Liver (tissue), 9 donors: ENCODE results near the gene FOXO6. TPM values are rescaled to one million over a fixed set of nuclear protein-coding genes. Genes with fewer than 3 reads are reported as not detected.

Source experiments
- DNase-seq: peaks from one replicate; pipeline ENCODE4 v3.0.0-alpha.2; 2017; ENCODE audit warnings: low spot score
- H3K27ac ChIP-seq, 2 donors: one replicate each; pipeline ENCODE4 v1.7.0; 2013; ENCODE audit warnings: inconsistent platforms in 2 of 2, low read length in 2 of 2, control low read depth in 1 of 2, low read depth in 1 of 2, mild to moderate bottlenecking in 1 of 2
- H3K27me3 ChIP-seq, 4 donors: one replicate each; pipeline versions ENCODE4 v1.6.1 to v1.7.0; 2013; ENCODE audit warnings: low read length in 3 of 4, inconsistent platforms in 1 of 4, mild to moderate bottlenecking in 1 of 4, moderate library complexity in 1 of 4; ENCODE audit not compliant: control insufficient read depth in 4 of 4, insufficient read depth in 4 of 4
- H3K36me3 ChIP-seq, 4 donors: one replicate each; pipeline versions ENCODE4 v1.6.1 to v1.7.0; 2013; ENCODE audit warnings: low read length in 3 of 4, mild to moderate bottlenecking in 3 of 4, low read depth in 1 of 4, moderate library complexity in 1 of 4; ENCODE audit not compliant: control insufficient read depth in 4 of 4, insufficient read depth in 3 of 4
- H3K4me1 ChIP-seq, 4 donors: one replicate each; pipeline versions ENCODE4 v1.6.1 to v1.7.0; 2013; ENCODE audit warnings: low read length in 3 of 4, mild to moderate bottlenecking in 3 of 4, moderate library complexity in 1 of 4; ENCODE audit not compliant: control insufficient read depth in 4 of 4, insufficient read depth in 4 of 4
- H3K4me3 ChIP-seq, 3 donors: one replicate each; pipeline versions ENCODE4 v1.6.1 to v1.7.0; 2013; ENCODE audit warnings: low read length in 3 of 3, control low read depth in 1 of 3, low read depth in 1 of 3, mild to moderate bottlenecking in 1 of 3
- H3K9ac ChIP-seq, 2 donors: one replicate each; pipeline ENCODE4 v1.7.0; 2013; ENCODE audit warnings: low read length in 2 of 2, mild to moderate bottlenecking in 2 of 2, moderate library complexity in 2 of 2, control low read depth in 1 of 2, low read depth in 1 of 2
- H3K9me3 ChIP-seq, 4 donors: one replicate each; pipeline versions ENCODE4 v1.6.1 to v1.7.0; 2013; ENCODE audit warnings: low read length in 3 of 4; ENCODE audit not compliant: control insufficient read depth in 4 of 4
- CTCF ChIP-seq: fragments of 150-350 bp; IDR thresholded peaks from 2 replicates; pipeline ENCODE4 v1.5.1; 2017; ENCODE audit warnings: improper control_type of control experiment, low read depth, low read length; ENCODE audit not compliant: missing input control
- FOXA1 ChIP-seq: IDR thresholded peaks from 2 replicates; pipeline ENCODE4 v1.6.1; 2016; ENCODE audit warnings: antibody characterized with exemption
- FOXA2 ChIP-seq: IDR thresholded peaks from 2 replicates; pipeline ENCODE4 v1.6.1; 2016; ENCODE audit warnings: antibody characterized with exemption
- GABPA ChIP-seq, 2 donors: IDR thresholded peaks in 1 of 2; conservative IDR thresholded peaks in 1 of 2; 2 replicates each; pipeline ENCODE4 v1.6.1; 2016; ENCODE audit warnings: antibody characterized with exemption in 2 of 2, mild to moderate bottlenecking in 1 of 2, moderate library complexity in 1 of 2
- HNF4A ChIP-seq, 2 donors: conservative IDR thresholded peaks; 2 replicates each; pipeline ENCODE4 v1.6.1; 2016; ENCODE audit warnings: antibody characterized with exemption in 2 of 2, mild to moderate bottlenecking in 2 of 2
- HNF4G ChIP-seq: IDR thresholded peaks from 2 replicates; pipeline ENCODE4 v1.6.1; 2016; ENCODE audit warnings: antibody characterized with exemption
- JUND ChIP-seq, 2 donors: IDR thresholded peaks; 2 replicates each; pipeline ENCODE4 v1.6.1; 2016; ENCODE audit warnings: antibody characterized with exemption in 2 of 2
- MAX ChIP-seq: IDR thresholded peaks from 2 replicates; pipeline ENCODE4 v1.6.1; 2016; ENCODE audit warnings: antibody characterized with exemption
- NR2F2 ChIP-seq: IDR thresholded peaks from 2 replicates; pipeline ENCODE4 v1.6.1; 2016; ENCODE audit warnings: antibody characterized with exemption
- RXRA ChIP-seq, 2 donors: IDR thresholded peaks; 2 replicates each; pipeline ENCODE4 v1.6.1; 2017 to 2018; ENCODE audit warnings: antibody characterized with exemption in 2 of 2, mild to moderate bottlenecking in 1 of 2
- SP1 ChIP-seq: IDR thresholded peaks from 2 replicates; pipeline ENCODE4 v1.6.1; 2018; ENCODE audit warnings: antibody characterized with exemption, mild to moderate bottlenecking
- TAF1 ChIP-seq: conservative IDR thresholded peaks from 2 replicates; pipeline ENCODE4 v1.6.1; 2016; ENCODE audit warnings: antibody characterized with exemption, mild to moderate bottlenecking
- ZBTB33 ChIP-seq: IDR thresholded peaks from 2 replicates; pipeline ENCODE4 v1.6.1; 2016; ENCODE audit warnings: antibody characterized with exemption
- WGBS: extraction: QIAGEN DNeasy Blood & Tissue Kit; methylation state at CpG from one replicate; pipeline ENCODE4 v1.1.7; 2013; 5-methylcytosine and 5-hydroxymethylcytosine counted together
- polyA plus RNA-seq, 2 donors: library from polyadenylated mRNA; stranded (reverse) in 1 of 2; unstranded in 1 of 2; fragments of 200-250 nt in 1 of 2; fragments of >200 nt in 1 of 2; fragmentation: Nextera tagmentation in 1 of 2; extraction: Ambion mirVana in 1 of 2; gene quantifications; one replicate each; pipeline versions ENCODE4 v1.2.1 to v1.2.3, GENCODE V29; 2013 to 2015
- total RNA-seq, 2 donors: library from RNA; depleted of rRNA; stranded (reverse); fragments of >200 nt; gene quantifications; one replicate each; pipeline ENCODE4 v1.2.3, GENCODE V29; 2014
- donor health status: healthy.
- donor health status: healthy.
- donor health status: healthy.
- donor health status: healthy.
- donor health status: healthy.

FOXO6 gene
- total and polyA plus RNA-seq, 4 donors, result 0.02 to 0.09 (median 0.08) TPM; not detected in 1

- Histone ChIP-seq H3K27me3 (peaks cover 0 to 10% (median 2%) of the 10 kb centered on the region in 4 donors), H3K27ac (no peak overlapping the region), H3K4me1 (peaks cover 8 to 18% (median 10%) of the 10 kb centered on the region in 4 donors), H3K36me3 (no peaks in the 10 kb centered on the region), H3K9ac (no peak overlapping the region), H3K4me3 (peak overlapping the region in 1 of 3 donors; percentile 4), H3K9me3 (no peaks in the 10 kb centered on the region)
- DNase-seq, result no peak
- 53% methylated on average over 12 of the region's 12 CpGs for WGBS
- no peak for TF ChIP-seq JUND (IDR thresholded peaks at IDR 0.05)
- no peak for TF ChIP-seq GABPA (IDR thresholded peaks at IDR 0.05 in 1 of 2, conservative IDR thresholded peaks at IDR 0.05 in 1 of 2)
- TF ChIP-seq HNF4G, result no peak
- no peak for TF ChIP-seq HNF4A (conservative IDR thresholded peaks at IDR 0.05)
- no peak for TF ChIP-seq NR2F2
- no peak for TF ChIP-seq FOXA1
- TF ChIP-seq MAX, result no peak
Observed at GRCh38 chr1:41360074-41360785, 1.0 kb upstream of the FOXO6 start.

- H3K9ac ChIP-seq, result no peak overlapping the region
- under 1% methylated on average over 113 of the region's 113 CpGs for WGBS
- DNase-seq, result no peak
- no peaks in the 10 kb centered on the region for H3K36me3 ChIP-seq
- TF ChIP-seq FOXA1, result no peak
- no peak for TF ChIP-seq CTCF
- TF ChIP-seq HNF4G, result no peak
- H3K9me3 ChIP-seq, result no peaks in the 10 kb centered on the region
- H3K27ac ChIP-seq, result no peak overlapping the region
- peaks cover 9 to 19% (median 11%) of the 10 kb centered on the region in 4 donors for H3K4me1 ChIP-seq
- H3K27me3 ChIP-seq, result peaks cover 0 to 10% (median 2%) of the 10 kb centered on the region in 4 donors
- peak overlapping the region; percentile 21 to 69 (median 29) for H3K4me3 ChIP-seq
Observed at GRCh38 chr1:41361495-41362356, 492 bp downstream of the FOXO6 start.

- H3K27me3 ChIP-seq, result peaks cover 0 to 10% (median 4%) of the 10 kb centered on the region in 4 donors
- no peaks in the 10 kb centered on the region for H3K36me3 ChIP-seq
- no peak overlapping the region for H3K27ac ChIP-seq
- H3K4me3 ChIP-seq, result no peak overlapping the region
- DNase-seq, result no peak
- no peaks in the 10 kb centered on the region for H3K9me3 ChIP-seq
- TF ChIP-seq ZBTB33, result no peak
- no peak for TF ChIP-seq NR2F2
- TF ChIP-seq RXRA (IDR thresholded peaks at IDR 0.05), result no peak
- no peak for TF ChIP-seq SP1
- no peak for TF ChIP-seq FOXA2
- TF ChIP-seq TAF1, result no peak
- no peak for TF ChIP-seq CTCF
- H3K9ac ChIP-seq, result no peak overlapping the region
- 11% methylated on average over 20 of the region's 20 CpGs for WGBS
- H3K4me1 ChIP-seq, result peaks cover 9 to 22% (median 12%) of the 10 kb centered on the region in 4 donors
Observed at GRCh38 chr1:41362357-41362721, 1.1 kb downstream of the FOXO6 start.
